Measurements from ENCODE around the gene IL17RD. TPM values are rescaled to one million over a fixed set of nuclear protein-coding genes. Genes with fewer than 3 reads are reported as not detected.
A peak's percentile ranks its signal among the peaks of the same experiment; 100 is the strongest.

The IL17RD gene
- total and polyA plus RNA-seq, 2 of the 13 experiments (the other 11 are each of a cell fraction or from before 2014, with no cell fraction given), result 0.28 to 0.31 TPM

DNA sequence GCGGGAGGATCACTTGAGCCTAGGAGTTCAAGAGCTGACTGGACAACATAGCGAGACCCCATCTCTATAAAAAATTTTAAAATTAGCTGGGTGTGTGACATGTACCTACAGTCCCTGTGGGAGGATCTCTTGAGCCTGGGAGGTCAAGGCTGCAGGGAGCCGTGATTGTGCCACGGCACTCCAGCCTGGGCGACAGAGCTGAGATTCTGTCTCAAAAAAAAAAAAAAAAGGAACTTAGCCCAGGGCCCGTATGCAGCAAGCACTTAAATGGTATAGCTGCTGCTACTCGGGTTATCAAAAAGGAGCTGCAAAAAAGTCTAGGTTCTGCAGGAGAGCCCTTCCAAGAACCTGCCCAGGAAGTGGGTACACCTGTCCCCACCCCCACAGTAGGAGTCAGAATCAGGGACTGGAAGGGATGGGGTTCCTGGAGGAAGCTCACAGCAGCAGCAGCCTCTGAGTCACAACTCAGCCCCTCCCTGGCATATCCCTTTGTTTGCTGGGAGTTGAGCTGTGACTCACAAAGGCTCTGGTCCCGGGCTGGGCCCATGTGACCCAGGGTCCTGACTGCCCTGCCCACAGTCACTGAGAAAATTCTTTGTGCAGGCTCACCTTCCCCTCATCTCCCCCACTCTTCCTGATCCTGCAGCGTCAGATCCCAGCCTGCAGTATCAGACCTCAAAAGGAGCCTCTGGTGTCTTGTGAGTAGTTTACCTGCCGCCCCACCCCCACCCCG lies 104.9 kb downstream of the IL17RD start, which contains the start of gene SPATA12:
TSS of gene SPATA12 (plus strand) at position 576 of the 733 bp plus-strand sequence. CDS start 13,031 bp downstream, outside the sequence.
- H2AFZ ChIP-seq (ENCODE audit: low read length), result no peak within 1 kb of the TSS
- no peaks in the 10 kb centered on the region for H4K20me1 ChIP-seq (ENCODE audit: insufficient read depth, low read length)
- DNase-seq (ENCODE audit: low spot score), result peak; percentile 91
- H3K27me3 ChIP-seq (ENCODE audit: control insufficient read depth in 1 of 2, insufficient read depth in 2 of 2, low read length in 2 of 2), result no peaks in the 10 kb centered on the region
- POLR2A ChIA-PET, result interaction anchor here (0.6 to 1.3 kb wide), 4 partner anchors 14 to 19 kb away, joined by 3 to 6 read pairs (median 4); no protein-coding TSS in a partner anchor
- in situ Hi-C loops (cut with HindIII; ENCODE audit: extremely low pct_ligation_motif_present, low pct_unique_long_range_greater_than_20kb) (no loop called here), intact Hi-C loops (cut with micrococcal nuclease; ENCODE audit: unreplicated experiment) (loop anchor here (2.0 kb wide), 1 partner anchor 17 kb away; no protein-coding TSS in a partner anchor)
- H3K4me3 ChIP-seq (replicated peaks in 1 of 3; ENCODE audit: insufficient read depth in 1 of 3, low read depth in 2 of 3, low read length in 3 of 3), result peak within 1 kb of the TSS; percentile 19 to 52 (median 40); a peak in 4 of 6 replicates
- H3K4me2 ChIP-seq (ENCODE audit: low read depth, low read length), result peak within 1 kb of the TSS; percentile 83
- no peaks in the 10 kb centered on the region for H3K79me2 ChIP-seq (ENCODE audit: insufficient read depth, low read length)
- H3K9ac ChIP-seq (ENCODE audit: insufficient read depth, low read depth, low read length), result no peak within 1 kb of the TSS
- no peaks in the 10 kb centered on the region for H3K36me3 ChIP-seq (replicated peaks in 1 of 2; ENCODE audit: control insufficient read depth in 1 of 2, insufficient read depth in 2 of 2, low read length in 2 of 2)
- peak within 1 kb of the TSS; percentile 44 for H3K27ac ChIP-seq (ENCODE audit: extremely low read length, insufficient read depth, low read length)
- H3K4me1 ChIP-seq (ENCODE audit: insufficient read depth, low read length), result peaks cover 28% of the 10 kb centered on the region
- CTCF ChIA-PET (ENCODE audit: low intra/inter-chr PET ratio, low total read pairs), result no interaction called here
- peak; percentile 83 for FAIRE-seq
- BruUV-seq (replicated peaks), result no TSS peak
- WGBS (ENCODE audit: low lambda C conversion rate), result 48% methylated on average over 10 of the region's 11 CpGs
- ATAC-seq, result peak; percentile 100
- no peaks in the 10 kb centered on the region for H3K9me3 ChIP-seq (ENCODE audit: low read length)
- TF ChIP-seq ETV5 (CRISPR knock-in tag; IDR thresholded peaks at IDR 0.05; ENCODE audit: borderline replicate concordance) (peak; percentile 48; the same call in 1 of the 2 replicates), NFKBIZ (CRISPR knock-in tag; IDR thresholded peaks at IDR 0.05) (no peak), AGO2 (optimal IDR thresholded peaks at IDR 0.05; ENCODE audit: low read depth, low read length) (no peak), CREB1 (IDR thresholded peaks at IDR 0.05) (peak; percentile 61), CREB1 (CRISPR knock-in tag; IDR thresholded peaks at IDR 0.05) (no peak), ONECUT2 (CRISPR knock-in tag; IDR thresholded peaks at IDR 0.05) (no peak), ZNF850 (CRISPR knock-in tag; conservative IDR thresholded peaks at IDR 0.05) (no peak), SOX6 (IDR thresholded peaks at IDR 0.05) (no peak), SOX6 (CRISPR knock-in tag; IDR thresholded peaks at IDR 0.05) (peak; percentile 92), WIZ (CRISPR knock-in tag; IDR thresholded peaks at IDR 0.05) (no peak), JUNB (CRISPR knock-in tag; IDR thresholded peaks at IDR 0.05; ENCODE audit: borderline replicate concordance) (peak; percentile 71; the same call in 1 of the 2 replicates), SALL1 (CRISPR knock-in tag; IDR thresholded peaks at IDR 0.05) (peak; percentile 53)
- TF ChIP-seq, protein P1, sequence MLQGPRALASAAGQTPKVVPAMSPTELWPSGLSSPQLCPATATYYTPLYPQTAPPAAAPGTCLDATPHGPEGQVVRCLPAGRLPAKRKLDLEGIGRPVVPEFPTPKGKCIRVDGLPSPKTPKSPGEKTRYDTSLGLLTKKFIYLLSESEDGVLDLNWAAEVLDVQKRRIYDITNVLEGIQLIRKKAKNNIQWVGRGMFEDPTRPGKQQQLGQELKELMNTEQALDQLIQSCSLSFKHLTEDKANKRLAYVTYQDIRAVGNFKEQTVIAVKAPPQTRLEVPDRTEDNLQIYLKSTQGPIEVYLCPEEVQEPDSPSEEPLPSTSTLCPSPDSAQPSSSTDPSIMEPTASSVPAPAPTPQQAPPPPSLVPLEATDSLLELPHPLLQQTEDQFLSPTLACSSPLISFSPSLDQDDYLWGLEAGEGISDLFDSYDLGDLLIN (CRISPR knock-in tag; IDR thresholded peaks at IDR 0.05; ENCODE audit: borderline replicate concordance), result no peak
- TF ChIP-seq, protein P2, sequence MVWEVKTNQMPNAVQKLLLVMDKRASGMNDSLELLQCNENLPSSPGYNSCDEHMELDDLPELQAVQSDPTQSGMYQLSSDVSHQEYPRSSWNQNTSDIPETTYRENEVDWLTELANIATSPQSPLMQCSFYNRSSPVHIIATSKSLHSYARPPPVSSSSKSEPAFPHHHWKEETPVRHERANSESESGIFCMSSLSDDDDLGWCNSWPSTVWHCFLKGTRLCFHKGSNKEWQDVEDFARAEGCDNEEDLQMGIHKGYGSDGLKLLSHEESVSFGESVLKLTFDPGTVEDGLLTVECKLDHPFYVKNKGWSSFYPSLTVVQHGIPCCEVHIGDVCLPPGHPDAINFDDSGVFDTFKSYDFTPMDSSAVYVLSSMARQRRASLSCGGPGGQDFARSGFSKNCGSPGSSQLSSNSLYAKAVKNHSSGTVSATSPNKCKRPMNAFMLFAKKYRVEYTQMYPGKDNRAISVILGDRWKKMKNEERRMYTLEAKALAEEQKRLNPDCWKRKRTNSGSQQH (CRISPR knock-in tag; IDR thresholded peaks at IDR 0.05; ENCODE audit: low read depth), result peak; percentile 44; the same call in 1 of the 2 replicates
- TF ChIP-seq, protein P3, sequence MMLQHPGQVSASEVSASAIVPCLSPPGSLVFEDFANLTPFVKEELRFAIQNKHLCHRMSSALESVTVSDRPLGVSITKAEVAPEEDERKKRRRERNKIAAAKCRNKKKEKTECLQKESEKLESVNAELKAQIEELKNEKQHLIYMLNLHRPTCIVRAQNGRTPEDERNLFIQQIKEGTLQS (CRISPR knock-in tag; IDR thresholded peaks at IDR 0.05), result 0 out of 2 replicates have a peak, but pooled peaks have one; percentile 39
- TF ChIP-seq, protein P4, sequence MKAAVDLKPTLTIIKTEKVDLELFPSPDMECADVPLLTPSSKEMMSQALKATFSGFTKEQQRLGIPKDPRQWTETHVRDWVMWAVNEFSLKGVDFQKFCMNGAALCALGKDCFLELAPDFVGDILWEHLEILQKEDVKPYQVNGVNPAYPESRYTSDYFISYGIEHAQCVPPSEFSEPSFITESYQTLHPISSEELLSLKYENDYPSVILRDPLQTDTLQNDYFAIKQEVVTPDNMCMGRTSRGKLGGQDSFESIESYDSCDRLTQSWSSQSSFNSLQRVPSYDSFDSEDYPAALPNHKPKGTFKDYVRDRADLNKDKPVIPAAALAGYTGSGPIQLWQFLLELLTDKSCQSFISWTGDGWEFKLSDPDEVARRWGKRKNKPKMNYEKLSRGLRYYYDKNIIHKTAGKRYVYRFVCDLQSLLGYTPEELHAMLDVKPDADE (CRISPR knock-in tag; IDR thresholded peaks at IDR 0.05), result no peak
- TF ChIP-seq, protein P5, sequence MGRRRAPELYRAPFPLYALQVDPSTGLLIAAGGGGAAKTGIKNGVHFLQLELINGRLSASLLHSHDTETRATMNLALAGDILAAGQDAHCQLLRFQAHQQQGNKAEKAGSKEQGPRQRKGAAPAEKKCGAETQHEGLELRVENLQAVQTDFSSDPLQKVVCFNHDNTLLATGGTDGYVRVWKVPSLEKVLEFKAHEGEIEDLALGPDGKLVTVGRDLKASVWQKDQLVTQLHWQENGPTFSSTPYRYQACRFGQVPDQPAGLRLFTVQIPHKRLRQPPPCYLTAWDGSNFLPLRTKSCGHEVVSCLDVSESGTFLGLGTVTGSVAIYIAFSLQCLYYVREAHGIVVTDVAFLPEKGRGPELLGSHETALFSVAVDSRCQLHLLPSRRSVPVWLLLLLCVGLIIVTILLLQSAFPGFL (CRISPR knock-in tag; IDR thresholded peaks at IDR 0.05), result no peak
- TF ChIP-seq, protein P6, sequence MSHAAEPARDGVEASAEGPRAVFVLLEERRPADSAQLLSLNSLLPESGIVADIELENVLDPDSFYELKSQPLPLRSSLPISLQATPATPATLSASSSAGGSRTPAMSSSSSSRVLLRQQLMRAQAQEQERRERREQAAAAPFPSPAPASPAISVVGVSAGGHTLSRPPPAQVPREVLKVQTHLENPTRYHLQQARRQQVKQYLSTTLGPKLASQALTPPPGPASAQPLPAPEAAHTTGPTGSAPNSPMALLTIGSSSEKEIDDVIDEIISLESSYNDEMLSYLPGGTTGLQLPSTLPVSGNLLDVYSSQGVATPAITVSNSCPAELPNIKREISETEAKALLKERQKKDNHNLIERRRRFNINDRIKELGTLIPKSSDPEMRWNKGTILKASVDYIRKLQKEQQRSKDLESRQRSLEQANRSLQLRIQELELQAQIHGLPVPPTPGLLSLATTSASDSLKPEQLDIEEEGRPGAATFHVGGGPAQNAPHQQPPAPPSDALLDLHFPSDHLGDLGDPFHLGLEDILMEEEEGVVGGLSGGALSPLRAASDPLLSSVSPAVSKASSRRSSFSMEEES (CRISPR knock-in tag; IDR thresholded peaks at IDR 0.05), result peak; percentile 93

Data from HepG2 (cell line).